ENCODE data around the gene WDR73. TPM values are rescaled to one million over a fixed set of nuclear protein-coding genes. Genes with fewer than 3 reads are reported as not detected.

Gene WDR73
- total and polyA plus RNA-seq, 9 of the 15 experiments (the other 6 are each of a cell fraction or from before 2014, with no cell fraction given) = 9.2 to 25.4 (median 21.7) TPM

- TF ChIP-seq RBM22 (IDR thresholded peaks at IDR 0.05; ENCODE audit: low read depth, low read length, poor library complexity, severe bottlenecking) = no peak
- peak; percentile 98 for TF ChIP-seq NKRF (IDR thresholded peaks at IDR 0.05; ENCODE audit: borderline replicate concordance)
- TF ChIP-seq FUS (optimal IDR thresholded peaks at IDR 0.05; ENCODE audit: low read depth, low read length) = no peak
- TF ChIP-seq HSF4 (CRISPR knock-in tag; IDR thresholded peaks at IDR 0.05; ENCODE audit: borderline replicate concordance) = no peak
- TF ChIP-seq FOXA3 (CRISPR knock-in tag; conservative IDR thresholded peaks at IDR 0.05 in 1 of 2, IDR thresholded peaks at IDR 0.05 in 1 of 2) = 0 out of 4 replicates have a peak, but pooled peaks of 1 of the 2 experiments have one; percentile 37
- TF ChIP-seq CUX1 (CRISPR knock-in tag; IDR thresholded peaks at IDR 0.05) = no peak
- no peak for TF ChIP-seq KDM2B (CRISPR knock-in tag; IDR thresholded peaks at IDR 0.05)
- no peak for TF ChIP-seq ZNF398 (CRISPR knock-in tag; IDR thresholded peaks at IDR 0.05)
- TF ChIP-seq SOX6 (IDR thresholded peaks at IDR 0.05) = peak; percentile 5; the same call in 1 of the 2 replicates
- TF ChIP-seq OTX1 (CRISPR knock-in tag; IDR thresholded peaks at IDR 0.05) = no peak
Observed at GRCh38 chr15:84600331-84600686, 53.8 kb downstream of the WDR73 start (continued).
